Body of pancreas (tissue), 4 donors: ENCODE results near the gene TIMELESS. TPM values are rescaled to one million over a fixed set of nuclear protein-coding genes. Genes with fewer than 3 reads are reported as not detected.
A peak's percentile ranks its signal among the peaks of the same experiment; 100 is the strongest.

Experiments used
- ATAC-seq: fragments of 150-250 bp; one replicate; pipeline ENCODE4 v1.9.1; 2016
- DNase-seq, 4 donors: peaks; one replicate each; pipeline ENCODE4 v3.0.0-alpha.2; 2019
- H3K27ac ChIP-seq, 4 donors: fragments of 200-600 bp; sonication (generic); 1 replicate in 3 of 4; 2 replicates in 1 of 4; pipeline versions ENCODE4 v1.5.1 to v1.6.1; 2016 to 2019; ENCODE audit warnings: mild to moderate bottlenecking in 1 of 4, mixed read lengths in 1 of 4, moderate library complexity in 1 of 4
- H3K27me3 ChIP-seq, 2 donors: fragments of 200-600 bp; sonication (generic); one replicate each; pipeline ENCODE4 v1.6.0; 2016; ENCODE audit warnings: mild to moderate bottlenecking in 1 of 2
- H3K36me3 ChIP-seq, 2 donors: fragments of 200-600 bp; sonication (generic); replicated peaks in 1 of 2; 2 replicates each; pipeline ENCODE4 v1.5.1; 2016; ENCODE audit warnings: low read depth in 2 of 2; ENCODE audit not compliant: insufficient read depth in 1 of 2
- H3K4me1 ChIP-seq: fragments of 200-600 bp; sonication (generic); one replicate; pipeline ENCODE4 v1.6.0; 2016
- H3K4me3 ChIP-seq, 2 donors: fragments of 200-600 bp; sonication (generic); 1 replicate in 1 of 2; 2 replicates in 1 of 2; pipeline ENCODE4 v1.5.1; 2016 to 2019
- H3K9me3 ChIP-seq, 3 donors: fragments of 200-600 bp; sonication (generic); 1 replicate in 2 of 3; 2 replicates in 1 of 3; pipeline ENCODE4 v1.5.1; 2016
- POLR2A ChIP-seq, 3 donors: fragments of 450-650 bp; IDR thresholded peaks; one replicate each; pipeline ENCODE4 v1.6.1; 2016; ENCODE audit warnings: antibody characterized with exemption in 3 of 3, mild to moderate bottlenecking in 2 of 3
- WGBS, 2 donors: methylation state at CpG; one replicate each; pipeline ENCODE4 v1.1.5; 2017; 5-methylcytosine and 5-hydroxymethylcytosine counted together
- intact Hi-C: fragments of 100-400 bp; cut with DNase I; formaldehyde crosslinking; loops from one replicate; pipeline ENCODE4 v1.15.1; 2023
- total RNA-seq, 2 donors: library from RNA; depleted of rRNA; stranded (reverse); fragments of >200 nt; gene quantifications; one replicate each; pipeline ENCODE4 v1.1.0, GENCODE V29; 2016
- TF ChIP-seq, protein P1 (sequence below), 7 experiments: fragments of 450-650 bp in 4 of 7; fragments of 200-600 bp in 3 of 7; sonication (generic) in 3 of 7; IDR thresholded peaks; one replicate each; pipeline ENCODE4 v1.5.1; 2016 to 2019; ENCODE audit warnings: antibody characterized with exemption in 7 of 7

TIMELESS gene
- total RNA-seq, 2 donors from 2014 or later, result 4.7 to 6.9 TPM

DNA sequence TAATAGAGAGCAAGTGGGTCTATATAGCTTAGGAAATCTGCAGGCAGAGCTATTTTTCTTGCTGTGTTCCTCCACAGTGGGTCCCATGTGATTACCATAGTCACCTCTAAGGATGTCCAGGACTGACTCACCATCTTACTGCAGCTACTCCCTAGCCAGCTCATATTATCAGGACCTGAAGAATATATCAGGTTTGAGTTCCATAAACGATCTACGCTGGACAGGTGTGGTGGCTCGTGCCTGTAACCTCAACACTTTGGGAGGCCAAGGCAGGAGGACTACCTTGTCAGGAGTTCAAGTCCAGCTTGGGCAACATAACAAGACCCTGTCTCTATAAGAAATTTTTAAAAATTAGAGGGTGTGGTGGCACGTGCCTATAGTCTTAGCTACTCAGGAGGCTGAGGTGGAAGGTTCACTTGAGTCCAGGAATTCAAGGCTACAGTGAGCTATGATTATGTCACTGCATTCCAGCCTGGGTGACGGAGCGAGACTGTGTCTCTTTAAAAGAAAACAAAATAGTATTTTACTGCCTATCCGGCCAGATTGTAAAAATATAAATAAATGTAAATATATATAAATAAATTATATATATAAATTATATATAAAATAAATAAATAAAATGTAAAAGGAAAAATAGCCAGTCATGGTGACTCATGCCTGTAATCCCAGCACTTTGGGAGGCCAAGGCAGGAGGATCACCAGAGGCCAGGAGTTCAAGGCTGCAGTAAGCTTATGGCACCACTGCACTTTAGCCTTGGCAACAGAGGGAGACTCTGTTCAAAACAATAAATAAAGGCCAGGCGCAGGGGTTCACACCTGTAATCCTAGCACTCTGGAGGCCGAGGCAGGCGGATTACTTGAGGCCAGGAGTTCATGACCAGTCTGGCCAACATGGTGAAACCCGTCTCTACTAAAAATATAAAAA lies 12.3 kb upstream of the TIMELESS start:
- 70 to 81% methylated on average over 11 of the region's 11 CpGs for WGBS, 2 donors
- DNase-seq (no peak), ATAC-seq (no peak)
- Histone ChIP-seq H3K9me3 (no peaks in the 10 kb centered on the region), H3K4me3 (no peak overlapping the region), H3K36me3 (no peaks in the 10 kb centered on the region), H3K4me1 (peaks cover 15% of the 10 kb centered on the region), H3K27me3 (no peaks in the 10 kb centered on the region), H3K27ac (no peak overlapping the region)
- intact Hi-C loops, result no loop called here
- TF ChIP-seq, protein P1, sequence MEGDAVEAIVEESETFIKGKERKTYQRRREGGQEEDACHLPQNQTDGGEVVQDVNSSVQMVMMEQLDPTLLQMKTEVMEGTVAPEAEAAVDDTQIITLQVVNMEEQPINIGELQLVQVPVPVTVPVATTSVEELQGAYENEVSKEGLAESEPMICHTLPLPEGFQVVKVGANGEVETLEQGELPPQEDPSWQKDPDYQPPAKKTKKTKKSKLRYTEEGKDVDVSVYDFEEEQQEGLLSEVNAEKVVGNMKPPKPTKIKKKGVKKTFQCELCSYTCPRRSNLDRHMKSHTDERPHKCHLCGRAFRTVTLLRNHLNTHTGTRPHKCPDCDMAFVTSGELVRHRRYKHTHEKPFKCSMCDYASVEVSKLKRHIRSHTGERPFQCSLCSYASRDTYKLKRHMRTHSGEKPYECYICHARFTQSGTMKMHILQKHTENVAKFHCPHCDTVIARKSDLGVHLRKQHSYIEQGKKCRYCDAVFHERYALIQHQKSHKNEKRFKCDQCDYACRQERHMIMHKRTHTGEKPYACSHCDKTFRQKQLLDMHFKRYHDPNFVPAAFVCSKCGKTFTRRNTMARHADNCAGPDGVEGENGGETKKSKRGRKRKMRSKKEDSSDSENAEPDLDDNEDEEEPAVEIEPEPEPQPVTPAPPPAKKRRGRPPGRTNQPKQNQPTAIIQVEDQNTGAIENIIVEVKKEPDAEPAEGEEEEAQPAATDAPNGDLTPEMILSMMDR (IDR thresholded peaks at IDR 0.05), result no peak
- TF ChIP-seq POLR2A (IDR thresholded peaks at IDR 0.05), result no peak

DNA sequence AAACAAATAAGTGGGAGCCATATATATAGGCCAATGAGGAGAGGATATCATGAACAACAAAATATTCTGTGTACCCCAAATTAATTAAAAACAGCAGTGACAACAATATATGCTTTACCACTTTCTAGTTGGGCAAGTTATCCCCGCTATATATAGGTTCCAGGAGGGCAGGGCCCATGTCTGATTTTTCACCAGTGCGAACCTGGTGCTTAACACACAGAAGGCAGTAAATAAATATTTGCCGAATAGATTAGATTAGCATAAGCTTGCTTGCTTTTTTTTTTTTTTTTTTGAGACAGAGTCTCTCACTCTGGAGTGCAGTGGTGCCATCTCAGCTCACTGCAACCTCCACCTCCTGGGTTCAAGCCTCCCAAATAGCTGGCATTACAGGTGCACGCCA lies 8.6 kb upstream of the TIMELESS start:
- intact Hi-C loops, result loop anchor here (10.0 kb wide), 1 partner anchor 143 kb away; the partner anchor contains the start of gene CNPY2
- H3K27me3 ChIP-seq, result no peaks in the 10 kb centered on the region
- H3K9me3 ChIP-seq, result no peaks in the 10 kb centered on the region
- no peak for TF ChIP-seq POLR2A (IDR thresholded peaks at IDR 0.05)
- TF ChIP-seq, protein P1 (IDR thresholded peaks at IDR 0.05), result no peak
- DNase-seq (peak in 1 of 4 donors; percentile 44), ATAC-seq (no peak)
- H3K36me3 ChIP-seq, result no peaks in the 10 kb centered on the region
- WGBS, 2 donors, result 48 to 50% methylated on average over 4 of the region's 4 CpGs
- peaks cover 7% of the 10 kb centered on the region for H3K4me1 ChIP-seq
- no peak overlapping the region for H3K4me3 ChIP-seq
- H3K27ac ChIP-seq, result no peak overlapping the region

DNA sequence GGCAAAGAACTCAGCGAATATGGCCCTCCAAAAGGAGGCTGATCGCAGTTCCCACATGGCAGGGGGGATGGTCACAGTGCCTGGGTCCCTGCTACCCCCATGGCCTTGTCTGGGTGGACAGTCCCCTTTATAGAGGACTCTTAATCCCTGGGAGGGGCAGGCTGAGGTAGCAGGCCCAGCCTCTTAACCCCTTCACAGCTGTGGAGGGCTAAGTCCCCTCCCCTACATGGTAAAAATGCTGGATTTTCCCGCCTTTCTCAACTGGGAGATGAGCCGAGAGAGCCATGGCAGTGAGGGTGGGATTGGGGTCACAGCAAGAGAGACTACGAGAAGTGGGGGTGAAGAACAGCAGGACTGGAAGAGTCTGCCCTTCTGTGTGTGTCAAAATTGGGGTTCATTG lies 5.3 kb upstream of the TIMELESS start, which contains the start of gene MIP:
Gene MIP, minus strand, starts transcription at position 101 of the 400 bp plus-strand sequence. Its CDS starts 44 bp downstream, at position 57.
- ATAC-seq (no peak), DNase-seq (no peak)
- H3K4me3 ChIP-seq, result no peak within 1 kb of the TSS
- peaks cover 13% of the 10 kb centered on the region for H3K4me1 ChIP-seq
- H3K27me3 ChIP-seq, result no peaks in the 10 kb centered on the region
- 85 to 86% methylated on average over 4 to 5 of the region's 5 CpGs for WGBS, 2 donors
- no peaks in the 10 kb centered on the region for H3K9me3 ChIP-seq
- H3K27ac ChIP-seq, result no peak within 1 kb of the TSS
- no peak for TF ChIP-seq POLR2A (IDR thresholded peaks at IDR 0.05)
- TF ChIP-seq, protein P1 (IDR thresholded peaks at IDR 0.05), result no peak
- intact Hi-C loops, result loop anchor here (10.0 kb wide), 1 partner anchor 140 kb away; the partner anchor contains the start of gene CNPY2
- H3K36me3 ChIP-seq, result no peaks in the 10 kb centered on the region

DNA sequence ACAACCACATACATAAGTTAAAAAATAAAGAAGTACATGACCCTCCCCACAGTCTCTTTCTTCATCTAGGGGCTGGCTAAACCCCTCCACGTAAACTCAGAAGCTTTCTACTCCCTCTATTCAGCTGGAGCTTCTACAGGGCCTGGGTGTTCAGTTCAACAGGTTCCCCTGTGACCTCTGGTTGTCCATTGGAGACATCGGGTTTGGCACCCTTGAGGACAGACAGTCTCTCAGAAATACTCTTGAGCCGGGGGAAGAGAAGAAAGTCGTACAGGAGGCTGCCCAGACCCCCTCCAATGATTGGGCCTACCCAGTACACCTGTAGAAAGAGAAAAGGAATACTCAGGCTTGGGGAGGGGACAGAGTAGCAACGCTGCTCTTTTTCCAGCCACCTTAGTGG lies 1.9 kb upstream of the TIMELESS start:
- 62 to 72% methylated on average over 5 of the region's 5 CpGs for WGBS, 2 donors
- TF ChIP-seq, protein P1 (IDR thresholded peaks at IDR 0.05), result no peak
- TF ChIP-seq POLR2A (IDR thresholded peaks at IDR 0.05), result no peak
- H3K36me3 ChIP-seq, result no peaks in the 10 kb centered on the region
- peaks cover 12% of the 10 kb centered on the region for H3K4me1 ChIP-seq
- DNase-seq (no peak), ATAC-seq (no peak)
- H3K4me3 ChIP-seq, result no peak overlapping the region
- no peaks in the 10 kb centered on the region for H3K9me3 ChIP-seq
- H3K27me3 ChIP-seq, result no peaks in the 10 kb centered on the region
- intact Hi-C loops, result loop anchor here (10.0 kb wide), 1 partner anchor 136 kb away; the partner anchor contains the start of gene CNPY2
- no peak overlapping the region for H3K27ac ChIP-seq
